CD4-positive, alpha-beta T cell treated with Interleukin-6 at 100 ng/mL for 8 hours (primary cell): ENCODE data around the gene FLT1.

Source experiments
- DNase-seq: peaks from one replicate; pipeline ENCODE4 v3.0.0-alpha.2; 2020; ENCODE audit warnings: mixed read lengths, low spot score

FLT1 gene

DNA sequence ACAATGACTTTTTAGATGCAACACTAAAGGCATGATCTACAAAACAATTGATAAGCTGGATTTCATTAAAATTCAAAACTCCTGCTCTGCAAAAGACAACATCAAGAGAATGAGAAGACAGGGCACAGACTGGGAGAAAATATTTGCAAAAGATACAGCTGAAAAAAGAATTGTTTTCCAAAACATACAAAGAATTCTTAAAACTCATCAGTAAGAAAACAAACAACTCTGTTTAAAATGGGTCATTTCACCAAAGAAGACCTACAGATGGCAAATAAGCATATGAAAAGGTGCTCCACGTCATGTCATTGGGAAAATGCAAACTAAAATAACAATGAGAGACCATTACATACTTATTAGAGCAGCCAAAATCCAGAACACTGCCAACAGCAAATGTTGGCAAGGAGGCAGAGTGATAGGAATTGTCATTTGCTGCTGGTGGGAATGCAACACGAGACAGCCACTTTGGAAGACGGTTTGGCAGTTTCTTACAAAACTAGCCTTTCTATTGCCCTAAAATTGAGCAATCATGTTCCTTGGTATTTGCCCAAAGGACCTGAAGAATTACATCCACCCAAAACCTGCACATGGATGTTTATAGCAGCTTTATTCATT is 39.2 kb downstream of the FLT1 start:
- no peak for DNase-seq

DNA sequence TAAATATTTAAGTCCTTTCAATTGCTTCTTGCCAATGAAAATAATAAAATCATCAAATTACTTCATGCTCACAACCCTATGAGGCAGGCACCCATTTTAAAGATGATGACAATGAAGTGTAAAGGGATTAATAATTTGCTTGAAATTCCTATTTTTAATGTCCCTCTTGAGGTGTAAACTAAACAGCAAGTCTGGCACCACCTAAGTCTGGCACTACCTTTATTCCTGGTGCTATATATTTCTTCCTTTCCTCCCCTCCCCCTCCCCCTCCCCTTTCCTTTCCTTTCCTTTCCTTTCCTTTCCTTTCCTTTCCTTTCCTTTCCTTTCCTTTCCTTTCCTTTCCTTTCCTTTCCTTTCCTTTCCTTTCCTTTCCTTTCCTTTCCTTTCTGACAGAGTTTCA is 42.2 kb downstream of the FLT1 start:
- DNase-seq = no peak

DNA sequence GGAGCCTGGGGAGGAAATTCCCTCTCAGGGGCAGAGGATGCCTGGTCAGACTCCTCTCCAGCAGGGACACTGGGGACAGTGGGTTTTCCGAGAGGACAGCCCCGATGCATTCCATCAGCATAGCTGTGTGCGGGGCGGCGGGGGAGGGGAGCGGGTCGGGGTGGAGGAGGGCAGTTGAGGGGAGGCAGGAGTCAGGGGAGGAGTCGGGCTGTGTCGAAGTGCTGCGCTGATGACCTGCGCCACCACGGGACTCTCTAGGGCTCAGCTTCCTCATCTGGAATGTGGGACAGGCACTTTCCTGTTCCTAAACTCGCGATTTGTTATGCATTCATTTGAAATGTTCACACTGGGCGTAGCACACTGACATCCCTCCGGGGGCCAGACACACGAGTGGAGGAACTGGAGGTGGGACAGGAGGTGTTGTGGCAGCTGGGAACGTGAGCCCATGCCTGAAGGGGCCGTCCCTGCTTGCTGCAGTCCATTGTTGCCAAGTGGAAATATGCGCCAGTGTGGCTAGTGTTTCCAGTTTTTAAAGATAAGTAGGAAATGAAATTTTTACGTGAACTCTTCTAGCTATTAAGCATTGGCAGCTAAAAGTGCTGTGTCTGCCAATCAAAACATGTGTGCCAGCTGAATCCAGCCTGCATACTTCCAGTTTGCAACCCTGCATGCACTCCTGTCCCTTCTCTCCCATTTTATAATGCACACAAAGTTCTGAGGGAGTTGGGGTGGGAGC is 43.3 kb downstream of the FLT1 start:
- DNase-seq = no peak

DNA sequence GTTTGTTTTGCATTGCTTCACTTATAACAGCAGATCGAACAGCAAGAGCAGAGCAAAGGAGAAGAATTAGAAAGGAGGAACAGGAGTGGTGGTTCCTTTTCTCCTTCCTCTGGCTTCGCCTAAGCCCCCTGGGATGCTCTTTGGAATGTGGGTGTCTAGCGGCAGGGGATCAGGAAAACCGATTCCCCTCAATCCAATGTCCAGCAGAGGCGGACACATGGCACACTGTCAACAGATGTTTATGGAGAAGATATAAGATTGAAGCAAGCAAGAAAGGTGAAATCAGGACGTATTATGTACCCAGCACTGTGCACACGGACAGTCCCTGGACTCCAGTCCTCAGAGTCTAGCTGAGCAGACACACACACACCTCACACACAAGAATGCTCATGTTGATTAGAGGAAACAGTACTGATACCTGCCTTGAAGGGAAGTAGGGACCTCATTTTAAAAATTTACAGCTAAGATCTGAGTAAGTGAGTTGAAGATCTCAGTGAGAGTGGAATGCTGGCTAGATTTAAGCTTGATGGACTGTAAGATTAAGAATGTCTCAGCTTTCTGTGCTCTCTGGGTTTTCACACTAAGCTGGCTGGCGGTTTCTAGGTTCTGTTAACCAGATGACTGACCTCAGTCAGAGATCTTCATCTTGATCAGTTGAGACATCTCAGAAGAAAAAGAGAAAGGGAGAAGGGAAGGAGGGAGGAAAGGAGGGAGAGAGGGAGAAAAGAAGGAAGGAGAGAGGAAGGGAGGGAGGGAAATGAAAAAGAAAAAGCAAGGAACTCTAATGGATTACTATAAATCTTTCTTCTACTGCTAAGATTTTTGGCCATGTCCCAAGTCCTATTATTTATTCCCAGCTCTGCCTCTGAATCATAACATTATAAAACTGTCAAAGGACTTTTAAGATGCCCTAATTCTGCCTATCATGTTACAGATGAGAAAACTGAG is 44.8 kb downstream of the FLT1 start:
- DNase-seq = no peak

DNA sequence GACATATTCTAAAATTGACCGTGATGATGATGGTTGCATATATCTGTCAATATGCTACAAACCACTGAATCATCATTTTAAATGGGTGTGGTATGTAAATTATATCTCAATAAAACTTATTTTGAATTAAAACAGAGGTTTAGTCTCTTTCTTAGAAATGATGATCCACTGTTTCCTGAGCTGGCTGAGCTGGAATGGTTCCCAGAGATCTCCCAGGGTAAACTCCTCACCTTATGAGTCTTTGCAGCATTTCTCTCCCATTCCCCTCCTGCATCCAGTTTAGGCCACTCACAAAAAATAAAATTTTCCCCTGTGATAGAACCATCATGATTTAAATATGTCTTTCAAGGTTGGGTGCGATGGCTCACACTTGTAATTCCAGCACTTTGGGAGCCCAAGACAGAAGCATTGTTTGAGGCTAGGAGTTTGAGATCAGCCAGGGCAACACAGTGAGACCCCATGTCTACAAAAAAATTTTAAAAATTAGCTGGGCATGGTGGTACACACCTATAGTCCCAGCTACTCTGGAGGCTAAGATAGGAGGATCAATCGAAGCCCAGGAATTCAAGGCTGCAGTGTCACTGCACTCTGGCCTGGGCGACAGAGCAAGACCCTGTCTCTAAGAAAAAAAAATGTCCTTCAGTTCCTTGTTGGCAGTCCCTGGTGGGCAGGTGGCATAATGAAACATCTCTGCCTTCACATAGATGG is 46.1 kb downstream of the FLT1 start:
- no peak for DNase-seq

DNA sequence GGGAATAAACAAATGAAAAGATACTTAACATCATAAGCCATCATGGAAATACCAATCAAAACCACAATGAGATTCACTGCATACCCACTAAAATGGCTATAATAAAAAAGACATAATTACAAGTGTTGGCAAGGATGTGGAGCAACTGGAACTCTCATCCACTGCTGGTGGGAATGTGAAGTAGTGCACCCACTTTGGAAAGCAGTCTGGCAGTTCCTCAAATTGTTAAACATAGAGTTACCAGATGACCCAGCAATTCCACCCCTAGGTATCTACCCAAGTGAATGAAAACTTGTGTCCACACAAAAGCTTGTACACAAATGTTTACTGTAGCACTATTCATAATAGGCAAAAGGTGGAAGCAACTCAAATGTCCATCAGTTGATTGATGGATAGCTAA is 46.9 kb downstream of the FLT1 start:
- DNase-seq = no peak

DNA sequence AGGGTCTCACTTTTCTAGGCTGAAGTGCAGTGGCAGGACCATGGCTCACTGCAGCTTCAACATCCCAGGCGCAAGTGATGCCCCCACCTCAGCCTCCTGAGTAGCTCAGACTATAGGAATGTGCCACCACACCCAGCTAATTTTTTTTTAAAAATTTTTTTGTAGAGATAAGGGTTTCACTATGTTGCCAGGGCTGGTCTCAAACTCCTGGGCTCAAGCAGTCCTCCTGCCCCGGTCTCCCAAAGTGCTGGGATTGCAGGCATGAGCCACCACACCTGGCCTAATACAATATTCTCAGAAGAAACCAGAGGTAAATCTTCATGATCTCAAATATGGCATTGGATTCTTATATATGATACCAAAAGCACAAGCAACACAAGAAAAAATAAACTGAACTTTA is 47.7 kb downstream of the FLT1 start:
- no peak for DNase-seq

DNA sequence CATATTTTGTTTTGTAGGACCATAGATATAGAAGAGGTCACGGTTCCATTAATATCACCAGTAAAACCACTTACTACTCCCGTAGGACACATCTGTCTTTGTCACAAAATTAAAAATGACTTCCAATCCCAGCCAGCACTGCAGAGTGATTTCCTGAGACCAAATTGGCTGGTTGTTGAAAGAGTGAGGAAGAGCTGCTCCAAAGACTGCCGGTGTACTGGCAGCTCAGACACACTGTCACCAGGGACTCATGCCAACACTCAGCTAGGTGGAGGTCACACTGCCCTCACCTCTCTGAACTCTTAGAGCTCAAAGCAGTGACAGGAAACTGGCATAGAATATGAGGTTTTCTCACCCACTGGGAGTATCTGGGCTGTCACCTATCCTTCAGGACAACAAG is 52.1 kb downstream of the FLT1 start:
- DNase-seq = no peak

DNA sequence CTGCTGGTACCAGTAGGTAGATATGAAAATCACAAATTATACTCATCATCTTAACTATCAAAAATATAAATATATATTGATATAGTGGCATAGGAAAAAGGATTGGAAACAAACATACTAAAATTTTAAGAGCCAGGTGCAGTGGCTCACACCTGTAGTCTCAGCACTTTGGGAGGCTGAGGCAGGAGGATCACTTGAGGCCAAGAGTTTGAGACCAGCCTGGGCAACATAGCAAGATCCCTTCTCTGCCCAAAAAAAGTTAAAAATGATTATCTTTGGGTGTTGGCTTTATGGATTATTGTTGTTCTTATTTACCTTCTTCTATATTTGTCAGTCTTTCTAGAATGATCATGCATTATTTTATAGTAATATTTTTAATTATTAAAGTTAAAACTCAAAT is 53.4 kb downstream of the FLT1 start:
- no peak for DNase-seq

DNA sequence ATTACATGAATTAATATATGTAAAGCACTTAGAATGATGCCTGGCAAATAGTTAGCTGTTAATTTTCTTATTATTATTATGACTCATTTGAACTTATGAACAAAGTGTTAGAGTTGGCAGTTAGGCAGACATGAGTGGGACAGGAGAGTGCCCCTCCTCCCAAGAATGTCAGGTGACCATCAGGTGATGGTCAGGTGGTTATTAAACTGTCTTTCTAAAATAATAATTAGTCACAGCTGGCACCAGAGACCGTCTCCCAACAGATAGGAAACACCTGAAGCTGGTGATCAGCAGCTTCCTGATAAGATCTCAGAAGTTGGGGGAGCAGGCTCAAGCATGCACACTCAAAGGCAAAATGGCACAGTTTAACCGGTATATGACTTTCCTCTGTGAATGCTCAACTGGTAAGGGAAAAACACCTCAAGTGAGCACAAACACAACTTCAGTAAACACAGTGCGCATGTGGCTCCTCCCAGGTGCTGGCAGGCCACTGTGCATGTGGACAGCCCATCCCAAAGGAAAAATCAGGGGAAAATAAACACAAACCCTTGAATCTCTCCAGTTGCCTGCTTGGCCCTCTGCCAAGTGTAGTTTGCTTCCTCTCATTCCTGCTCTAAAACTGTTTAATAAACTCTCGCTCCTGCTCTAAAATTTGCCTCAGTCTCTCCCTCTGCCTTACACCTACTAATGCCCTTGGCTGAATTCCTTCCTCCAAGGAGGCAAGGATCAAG is 54.0 kb downstream of the FLT1 start:
- DNase-seq = no peak

DNA sequence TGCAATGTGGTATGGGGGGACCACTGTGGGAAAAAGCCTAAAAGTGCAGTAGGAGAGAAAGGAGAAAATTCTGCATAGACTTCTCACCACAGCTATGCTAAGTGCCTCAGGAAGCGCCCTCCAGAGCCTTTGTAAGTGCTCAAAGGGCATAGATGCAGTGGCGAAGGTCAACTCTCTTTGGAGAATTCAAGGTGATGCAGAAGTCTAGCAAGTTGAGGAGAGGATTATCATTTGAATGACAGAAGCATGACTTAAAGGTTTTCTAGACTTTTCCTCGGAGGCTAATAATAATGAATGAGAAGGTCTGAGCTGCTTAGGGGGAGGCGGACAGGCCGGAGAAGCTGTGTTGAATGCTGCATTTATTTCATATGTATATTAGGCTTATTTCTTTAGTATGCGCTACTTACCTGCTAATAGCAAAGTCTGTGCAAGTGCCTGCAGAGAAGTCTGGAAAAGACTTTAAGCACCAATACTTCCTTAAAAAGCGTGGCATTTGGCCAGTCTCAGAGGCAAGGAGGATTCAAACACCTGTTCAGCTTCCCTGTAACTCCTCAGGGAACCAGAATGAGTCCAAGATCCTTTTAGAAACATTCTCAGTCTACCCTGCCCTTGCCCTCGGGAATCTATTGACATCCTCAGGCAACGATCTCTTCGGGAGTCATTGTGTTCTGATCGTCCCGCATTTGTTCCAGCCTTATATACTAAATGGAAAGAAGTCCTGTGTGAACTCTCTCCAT is 56.2 kb downstream of the FLT1 start:
- no peak for DNase-seq

DNA sequence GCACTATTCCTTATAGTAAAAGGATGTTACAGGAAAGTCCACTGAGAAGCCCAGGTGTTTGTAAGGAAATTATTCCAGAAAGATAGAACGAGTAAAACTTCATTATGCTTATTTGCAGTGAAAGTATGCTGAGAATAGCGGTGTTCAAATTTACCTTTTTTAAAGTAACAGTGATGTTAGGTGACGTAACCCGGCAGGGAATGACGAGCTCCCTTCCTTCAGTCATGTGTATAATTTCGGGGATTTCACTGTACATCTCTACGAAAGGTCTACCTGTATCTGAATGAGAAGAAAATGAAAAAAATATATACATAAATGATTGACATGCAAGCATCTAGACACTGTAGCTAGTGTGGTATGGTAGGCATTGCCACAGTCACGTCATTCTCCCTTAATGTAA is 56.9 kb downstream of the FLT1 start:
- no peak for DNase-seq

DNA sequence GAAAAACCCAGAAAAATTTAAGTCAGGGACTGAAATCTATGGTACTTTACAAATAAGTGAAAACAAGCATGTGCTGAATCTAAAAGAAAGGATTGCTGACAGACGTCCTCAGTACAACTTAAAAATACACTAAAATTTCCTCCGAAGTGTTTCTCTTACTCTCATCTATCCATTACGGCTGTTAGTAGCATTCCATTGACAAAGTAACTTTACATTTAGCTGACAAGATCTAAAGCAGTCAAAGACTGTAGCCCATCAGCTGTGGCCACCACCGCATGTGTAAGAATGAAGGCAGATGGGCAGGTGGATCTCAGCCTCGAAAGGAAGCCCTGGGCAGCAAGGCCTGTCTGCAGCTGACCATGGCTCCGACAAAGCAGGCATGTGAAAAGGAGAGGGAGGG is 59.0 kb downstream of the FLT1 start:
- DNase-seq = no peak

DNA sequence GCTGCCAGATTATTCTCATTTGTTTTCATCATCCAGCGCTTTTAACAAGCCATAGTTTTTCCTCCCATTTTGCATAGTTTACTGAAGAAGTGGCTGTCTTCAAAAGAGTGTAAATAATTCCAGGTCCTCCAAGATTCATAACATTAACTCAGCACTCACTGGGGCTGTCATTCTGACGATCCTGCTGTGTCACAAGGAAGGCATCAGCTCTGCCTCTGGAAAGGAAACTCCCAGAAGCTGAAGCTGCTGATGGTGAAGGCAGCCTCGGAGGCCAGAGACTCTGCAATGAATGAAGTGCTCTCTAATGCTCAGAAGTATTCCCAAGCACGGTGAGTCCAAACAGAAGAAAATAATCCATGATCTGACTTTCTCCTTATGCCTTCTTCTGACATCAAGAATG is 60.0 kb downstream of the FLT1 start:
- DNase-seq = no peak

DNA sequence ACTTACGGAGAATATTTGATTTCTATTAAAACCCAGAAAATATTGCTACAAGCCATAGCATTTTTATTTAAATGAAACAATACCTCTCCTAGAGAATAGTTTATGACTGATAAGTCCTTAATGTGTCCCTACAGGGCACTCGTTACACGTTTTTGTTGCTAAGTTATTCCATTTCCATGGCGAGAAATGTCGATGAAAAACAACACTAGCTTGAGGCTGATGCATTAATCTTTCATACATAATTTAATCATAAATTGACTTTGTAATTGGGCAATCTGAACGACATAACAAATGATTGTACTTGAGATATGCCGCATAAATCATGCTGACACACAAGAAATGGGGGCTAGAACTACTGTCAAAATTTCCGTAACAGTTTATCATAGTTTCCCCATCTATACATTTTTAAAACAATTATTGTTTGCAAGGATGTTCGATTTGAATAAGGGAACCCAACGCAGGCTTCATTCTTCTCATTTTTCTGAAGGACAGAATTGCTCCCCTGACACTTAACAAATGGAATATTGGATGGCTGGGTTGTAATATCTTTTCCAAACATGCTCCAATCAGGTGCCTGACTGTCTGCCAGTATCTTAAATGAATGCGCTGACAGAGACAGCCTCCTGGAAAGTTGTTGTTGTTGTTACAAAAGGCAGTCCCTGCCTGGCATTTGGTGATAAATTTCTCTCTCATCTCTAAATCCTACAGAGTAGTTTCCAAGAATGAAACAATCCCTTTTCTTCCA is 61.9 kb downstream of the FLT1 start:
- no peak for DNase-seq

DNA sequence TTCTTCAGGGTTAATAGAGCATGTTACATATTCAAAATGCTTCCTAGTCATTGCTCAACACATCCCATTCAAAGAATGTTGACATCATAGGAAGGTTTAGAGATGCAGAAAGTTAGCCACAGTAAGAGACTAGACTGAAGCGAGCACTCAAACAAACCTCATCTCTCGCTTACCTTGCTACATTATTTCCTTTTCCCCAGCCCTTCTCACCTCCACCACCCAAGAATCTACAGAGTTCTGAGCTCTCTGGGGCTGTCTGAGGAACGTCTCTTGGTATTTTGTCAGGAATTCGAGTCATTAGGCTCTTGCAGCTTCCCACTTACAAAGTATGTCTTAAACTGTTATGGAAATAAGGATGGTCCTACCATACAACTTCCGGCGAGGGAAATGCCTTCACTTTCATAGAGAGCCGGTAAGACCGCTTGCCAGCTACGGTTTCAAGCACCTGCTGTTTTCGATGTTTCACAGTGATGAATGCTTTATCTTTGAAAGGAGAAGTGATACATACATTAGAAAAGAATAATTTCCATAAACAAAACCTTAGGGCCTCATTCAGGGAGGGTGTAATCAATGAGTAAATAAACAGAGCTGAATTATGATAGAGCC is 65.1 kb downstream of the FLT1 start:
- no peak for DNase-seq

DNA sequence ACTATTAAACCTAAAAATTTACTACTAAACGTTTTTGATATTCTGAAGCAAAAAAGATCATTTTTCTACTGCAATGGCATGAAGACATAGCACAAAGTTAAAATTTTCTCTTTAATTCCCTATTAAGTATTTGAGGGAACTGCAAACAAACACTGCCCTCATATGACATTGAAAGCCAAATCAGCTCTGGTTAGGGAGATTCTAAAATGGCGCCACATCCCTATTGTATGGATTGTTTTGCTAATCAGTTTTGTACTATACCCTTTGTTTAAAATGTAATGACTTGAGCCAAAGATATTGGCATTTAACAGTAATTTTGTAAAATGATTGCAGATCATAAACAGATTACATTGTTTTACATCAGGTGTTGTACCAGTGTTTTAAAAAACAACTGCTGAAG is 65.8 kb downstream of the FLT1 start:
- DNase-seq = no peak

DNA sequence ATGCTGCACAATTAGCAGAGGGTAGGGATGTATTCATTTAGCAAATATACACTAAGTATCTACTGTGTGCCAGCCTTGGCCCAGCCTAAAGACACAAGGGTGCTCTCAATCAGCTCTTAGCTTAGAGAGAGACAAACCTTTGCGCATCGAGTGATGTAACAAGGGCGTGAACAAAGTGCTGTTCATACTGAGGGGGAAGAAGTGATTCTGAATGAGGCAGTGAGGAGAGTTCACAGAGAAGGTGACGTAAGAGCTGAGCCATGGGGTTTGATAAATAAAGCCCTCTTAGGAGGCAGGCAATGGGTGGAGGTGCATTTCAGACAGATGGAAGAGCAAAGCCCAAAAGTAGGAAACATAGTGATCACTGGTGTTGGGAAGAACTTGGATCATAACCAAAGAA is 68.5 kb downstream of the FLT1 start:
- no peak for DNase-seq

DNA sequence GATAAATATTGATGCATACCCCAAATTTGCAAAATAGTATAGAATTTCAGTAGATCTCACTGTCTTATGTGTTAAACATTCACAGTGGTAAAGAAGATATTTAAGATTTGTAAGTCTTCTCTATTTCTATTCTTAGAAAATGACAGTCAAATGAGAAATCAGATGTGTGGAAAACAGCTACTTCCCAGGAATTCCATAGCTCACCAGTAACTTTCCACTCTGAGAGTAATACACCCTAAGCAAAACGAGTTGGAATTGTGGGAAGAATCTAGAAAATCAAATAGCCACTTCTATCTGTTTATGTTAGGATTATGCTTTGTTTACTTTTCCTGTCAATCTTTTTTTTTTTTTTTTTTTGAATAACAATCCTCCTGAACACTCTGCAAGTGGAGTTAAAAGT is 69.1 kb downstream of the FLT1 start:
- DNase-seq = no peak

DNA sequence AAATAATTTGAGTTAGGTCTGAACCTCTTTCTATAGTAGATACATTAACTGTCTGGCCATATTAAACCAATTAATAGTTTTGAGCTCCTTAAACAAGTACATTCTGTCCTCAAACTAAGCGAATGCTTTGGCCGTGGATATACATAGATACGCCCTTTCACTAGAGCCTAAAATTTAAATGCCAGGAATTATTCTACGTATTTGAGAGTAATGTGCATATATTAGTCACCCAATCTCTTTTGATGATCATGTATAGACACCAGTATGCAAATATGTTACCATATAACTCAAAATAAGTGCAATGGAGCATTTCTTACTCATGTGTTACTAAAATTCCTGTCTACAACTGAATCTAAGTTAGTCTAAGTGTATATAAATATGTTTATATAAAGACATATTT is 70.4 kb downstream of the FLT1 start:
- DNase-seq = no peak
